ENCODE measurements around the gene OR1K1.
"Not testable (repeated sequence)": the region's sequence is repeated elsewhere in the genome, so short reads cannot be mapped to it uniquely, and the experiment has no call there.

The OR1K1 gene

GRCh38 chr9:122791872-122792669 lies 7.9 kb upstream of the OR1K1 start:
- no peak for DNase-seq (ENCODE audit: low spot score)
- no peak for TF ChIP-seq CTCF (IDR thresholded peaks at IDR 0.05)
- no peak overlapping the region for H3K4me3 ChIP-seq
- H3K27ac ChIP-seq, result no peak overlapping the region

GRCh38 chr9:122797316-122798063 lies 2.4 kb upstream of the OR1K1 start:
- Histone ChIP-seq H3K27ac (no peak overlapping the region), H3K4me3 (no peak overlapping the region)
- no peak for DNase-seq (ENCODE audit: low spot score)
- TF ChIP-seq CTCF (IDR thresholded peaks at IDR 0.05), result no peak

GRCh38 chr9:122806661-122807060 lies 6.7 kb downstream of the OR1K1 start:
- Histone ChIP-seq H3K4me3 (no peak overlapping the region), H3K27ac (no peak overlapping the region)
- no peak for TF ChIP-seq CTCF (IDR thresholded peaks at IDR 0.05)
- no peak for DNase-seq (ENCODE audit: low spot score)

GRCh38 chr9:122807271-122807900 lies 7.5 kb downstream of the OR1K1 start:
- no peak for TF ChIP-seq CTCF (IDR thresholded peaks at IDR 0.05)
- H3K27ac ChIP-seq, result no peak overlapping the region
- H3K4me3 ChIP-seq, result no peak overlapping the region
- no peak for DNase-seq (ENCODE audit: low spot score)

- no peak overlapping the region for H3K27ac ChIP-seq
- H3K4me3 ChIP-seq, result no peak overlapping the region
- no peak for DNase-seq (ENCODE audit: low spot score)
- TF ChIP-seq CTCF (IDR thresholded peaks at IDR 0.05), result no peak
Observed at GRCh38 chr9:122808141-122808540, 8.2 kb downstream of the OR1K1 start.

GRCh38 chr9:122809261-122809660 lies 9.3 kb downstream of the OR1K1 start:
- not testable (repeated sequence) for H3K4me3 ChIP-seq; DNase-seq (ENCODE audit: low spot score); H3K27ac ChIP-seq

- peak; percentile 70 for TF ChIP-seq CTCF (IDR thresholded peaks at IDR 0.05)
- Histone ChIP-seq H3K27ac (no peak overlapping the region), H3K4me3 (no peak overlapping the region)
- no peak for DNase-seq (ENCODE audit: low spot score)
Observed at GRCh38 chr9:122810306-122810946, 10.5 kb downstream of the OR1K1 start.

Measured in coronary artery (tissue), 2 donors.